WI38 (cell line): Measurements from ENCODE around the gene ARHGEF28.

Source experiments
- H3K4me3 ChIP-seq: 2 replicates; pipeline ENCODE4 v1.5.1; 2011; ENCODE audit warnings: low read depth, mild to moderate bottlenecking, control low read depth, low read length
- CTCF ChIP-seq: IDR thresholded peaks from 2 replicates; pipeline ENCODE4 v1.5.1; 2012; ENCODE audit warnings: low read depth, mild to moderate bottlenecking, control low read depth, low read length

The ARHGEF28 gene

DNA sequence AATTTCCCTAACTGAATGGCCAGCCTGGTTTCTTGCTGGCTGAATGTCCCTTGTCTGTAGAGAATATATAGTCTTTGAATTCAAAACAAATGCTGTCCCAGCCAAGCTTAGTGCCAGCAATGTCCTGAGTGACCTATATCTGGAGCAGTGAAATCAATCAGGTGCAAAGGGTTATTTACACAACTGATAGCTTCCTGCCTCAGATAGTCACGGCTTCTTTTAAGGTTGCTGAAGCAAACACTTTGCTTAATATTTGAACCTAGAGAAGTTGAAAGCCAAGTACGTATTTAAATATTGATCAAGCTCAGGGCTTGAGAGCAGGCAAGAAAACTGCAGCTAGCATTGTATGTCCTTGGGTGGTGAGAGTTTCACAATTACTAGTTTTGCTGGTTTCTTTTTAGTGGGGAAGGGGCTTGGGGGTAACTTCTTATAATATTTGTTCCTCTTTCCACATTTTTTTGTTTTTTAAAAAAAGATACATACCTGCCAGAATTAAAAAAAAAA, 2.0 kb upstream of the ARHGEF28 start:
- no peak for TF ChIP-seq CTCF
- no peak overlapping the region for H3K4me3 ChIP-seq

- H3K4me3 ChIP-seq: no peak overlapping the region
- TF ChIP-seq CTCF: no peak
Measured at GRCh38 chr5:73624888-73625287, 1.1 kb upstream of the ARHGEF28 start.

DNA sequence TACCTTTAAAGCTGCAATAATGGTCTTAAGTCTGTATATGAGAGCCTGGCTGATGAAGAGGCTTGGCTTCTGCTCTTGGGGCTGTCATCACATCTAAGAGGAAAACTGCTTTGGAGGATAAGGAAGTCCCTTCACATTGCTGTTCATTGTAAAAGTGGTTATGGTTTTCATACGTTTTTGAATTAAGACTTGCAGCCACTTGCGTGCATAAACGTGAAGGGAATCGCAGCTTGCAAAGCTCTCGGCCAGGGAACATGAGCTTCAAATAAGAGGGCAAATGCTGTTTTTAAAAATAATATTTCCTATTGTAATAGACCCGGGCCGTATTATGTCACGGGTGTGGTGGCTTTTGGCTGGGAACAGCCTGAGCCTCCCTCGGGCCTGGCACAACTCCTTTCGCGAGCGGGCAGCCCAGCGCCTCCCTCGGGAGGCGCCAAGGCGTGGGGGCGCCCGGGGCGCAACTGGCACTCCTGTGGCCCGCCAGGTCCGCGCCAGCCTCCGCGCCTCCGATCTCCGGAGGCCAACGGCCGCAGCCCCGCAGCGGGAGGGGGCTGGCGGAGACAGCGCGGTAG, 538 bp upstream of the ARHGEF28 start:
- no peak for TF ChIP-seq CTCF
- peak overlapping the region; percentile 94 for H3K4me3 ChIP-seq

DNA sequence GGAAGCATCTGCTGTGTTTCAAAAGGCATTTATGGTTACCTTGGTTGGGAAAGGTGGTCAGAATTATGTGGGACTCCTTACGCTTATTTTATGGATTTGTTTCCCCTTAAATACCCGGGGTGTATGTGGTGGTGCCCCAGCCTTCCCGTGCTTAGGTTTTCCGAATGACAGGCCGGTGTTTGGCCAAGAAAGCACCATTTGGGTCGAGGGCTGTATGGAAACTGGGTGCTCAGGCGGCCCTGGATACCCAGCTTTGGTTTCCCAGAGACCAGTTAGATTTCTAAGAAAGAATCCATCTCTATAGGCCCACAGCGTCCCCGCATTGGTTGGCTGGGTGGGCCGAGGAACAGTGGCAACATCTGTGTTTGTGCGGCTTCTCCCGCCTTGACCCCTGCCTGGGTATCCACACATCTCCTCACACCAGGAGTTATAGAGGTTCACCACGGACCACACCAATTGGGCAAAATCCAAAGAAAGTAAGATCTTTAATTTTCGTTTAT, 868 bp downstream of the ARHGEF28 start:
- peak overlapping the region; percentile 94 for H3K4me3 ChIP-seq

DNA sequence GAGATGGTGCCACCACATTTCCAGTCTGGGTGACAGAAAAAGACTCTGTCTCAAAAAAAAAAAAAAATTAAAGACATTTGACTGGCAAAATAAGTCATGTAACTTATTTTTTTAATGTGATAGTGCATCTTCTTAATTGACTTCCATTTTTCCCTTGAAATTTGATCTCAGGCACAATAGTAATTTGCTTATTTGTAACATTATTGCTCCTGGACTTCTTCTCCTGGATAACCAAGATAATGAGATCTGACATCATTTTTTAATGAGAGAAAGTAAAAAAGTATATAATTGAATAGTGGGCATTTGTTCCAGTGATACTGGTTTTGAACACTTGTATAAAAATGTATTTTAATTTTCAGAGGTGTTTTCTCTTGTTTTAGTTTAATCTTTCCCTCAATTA, 3.5 kb downstream of the ARHGEF28 start:
- H3K4me3 ChIP-seq: no peak overlapping the region
- TF ChIP-seq CTCF: no peak

More for the DNA sequence above, 868 bp downstream of the ARHGEF28 start:
- no peak for TF ChIP-seq CTCF

DNA sequence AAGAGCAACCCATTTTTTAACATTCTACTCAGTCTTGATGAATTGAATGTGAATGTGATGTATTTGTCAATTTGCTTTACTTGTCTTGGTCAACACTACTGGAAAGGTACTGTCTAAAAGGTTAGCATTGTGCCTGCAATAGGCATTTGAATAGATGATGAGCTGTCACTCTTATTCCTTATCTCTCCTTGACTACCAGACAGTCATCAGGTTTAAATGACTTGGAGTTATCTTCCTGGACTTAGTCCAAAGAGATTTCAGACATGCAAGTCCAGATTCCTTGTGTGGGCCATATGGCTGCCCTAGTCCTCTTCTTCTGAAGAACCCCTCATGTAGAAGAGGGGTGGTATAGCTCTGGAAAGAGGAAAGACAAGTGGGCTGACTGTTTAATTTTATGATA, 4.8 kb downstream of the ARHGEF28 start:
- TF ChIP-seq CTCF: no peak
- H3K4me3 ChIP-seq: no peak overlapping the region

DNA sequence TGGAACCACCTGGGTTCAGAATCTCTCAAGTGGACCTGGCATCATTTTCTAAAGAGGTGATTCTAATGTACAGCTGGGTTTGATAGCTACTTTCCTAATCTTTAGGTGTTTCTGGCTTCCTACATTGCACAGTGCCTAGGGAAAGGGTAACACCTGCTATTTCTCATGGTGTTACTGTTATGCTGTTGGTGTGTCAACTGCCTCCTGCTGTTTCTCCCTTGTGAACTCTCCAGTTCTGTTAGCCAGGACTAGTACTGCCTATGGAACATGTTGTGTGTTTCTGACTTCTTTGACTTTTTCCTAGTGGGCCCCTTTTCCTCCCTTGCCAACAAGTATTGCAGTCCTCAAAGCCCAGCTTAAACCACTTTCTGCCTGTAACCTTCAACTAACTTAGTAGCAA, 5.5 kb downstream of the ARHGEF28 start:
- TF ChIP-seq CTCF: no peak
- no peak overlapping the region for H3K4me3 ChIP-seq
